Omental fat pad (tissue), 4 donors: Measurements from ENCODE around the gene SLC24A4. TPM values are rescaled to one million over a fixed set of nuclear protein-coding genes. Genes with fewer than 3 reads are reported as not detected.
"Not testable (repeated sequence)": the region's sequence is repeated elsewhere in the genome, so short reads cannot be mapped to it uniquely, and the experiment has no call there.

Experiments used
- ATAC-seq: fragments of 150-250 bp; one replicate; pipeline ENCODE4 v1.9.1; 2016; ENCODE audit warnings: mild to moderate bottlenecking, moderate library complexity; ENCODE audit not compliant: low FRiP score
- DNase-seq: peaks from one replicate; pipeline ENCODE4 v3.0.0-alpha.2; 2019; ENCODE audit warnings: low spot score
- total RNA-seq, 4 donors: library from RNA; depleted of rRNA; stranded (reverse); fragments of >200 nt; gene quantifications; one replicate each; pipeline ENCODE4 v1.1.0, GENCODE V29; 2016
- TF ChIP-seq, protein P1 (sequence below), 3 donors: fragments of 450-650 bp; IDR thresholded peaks; one replicate each; pipeline ENCODE4 v1.5.1; 2016 to 2017; ENCODE audit warnings: antibody characterized with exemption in 3 of 3, mild to moderate bottlenecking in 3 of 3, moderate library complexity in 2 of 3

Gene SLC24A4
- total RNA-seq, 4 donors from 2014 or later: 0.48 to 2.2 (median 0.79) TPM

DNA sequence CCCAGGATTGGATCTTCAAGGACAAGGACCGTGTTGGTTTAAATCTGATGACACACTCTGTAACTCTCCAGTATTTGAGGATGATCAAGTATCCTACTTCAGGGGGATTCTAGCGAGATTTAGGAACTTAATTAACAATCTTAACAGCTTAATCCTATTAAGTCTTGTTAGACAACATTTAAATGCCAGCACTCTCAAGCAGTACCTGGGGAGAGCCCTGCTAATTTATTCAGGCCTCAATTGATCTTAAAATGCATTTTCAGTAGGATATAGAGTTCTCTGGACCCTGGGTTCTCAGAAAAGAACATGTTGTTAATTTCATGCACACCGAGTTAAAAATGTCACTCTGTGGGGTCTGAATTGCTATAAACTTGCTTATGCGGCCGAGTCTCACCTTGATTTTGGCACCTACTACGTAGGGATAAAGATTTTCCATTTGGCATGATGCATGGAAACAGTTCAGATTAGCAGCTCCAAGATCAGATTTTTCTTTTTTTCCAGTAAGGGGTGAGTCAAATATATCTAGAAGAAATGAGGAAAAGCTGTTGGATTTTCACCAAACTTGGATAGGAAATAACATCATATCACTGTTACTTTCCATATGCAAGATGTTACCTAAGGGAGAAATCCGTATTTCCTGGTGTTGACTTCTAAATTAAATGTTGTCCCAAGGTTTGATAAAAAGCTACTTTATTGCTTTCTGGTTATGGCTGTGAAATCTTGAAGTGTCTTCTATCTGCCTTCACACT, 76.1 kb downstream of the SLC24A4 start:
- no peak for DNase-seq
- no peak for ATAC-seq
- TF ChIP-seq, protein P1, sequence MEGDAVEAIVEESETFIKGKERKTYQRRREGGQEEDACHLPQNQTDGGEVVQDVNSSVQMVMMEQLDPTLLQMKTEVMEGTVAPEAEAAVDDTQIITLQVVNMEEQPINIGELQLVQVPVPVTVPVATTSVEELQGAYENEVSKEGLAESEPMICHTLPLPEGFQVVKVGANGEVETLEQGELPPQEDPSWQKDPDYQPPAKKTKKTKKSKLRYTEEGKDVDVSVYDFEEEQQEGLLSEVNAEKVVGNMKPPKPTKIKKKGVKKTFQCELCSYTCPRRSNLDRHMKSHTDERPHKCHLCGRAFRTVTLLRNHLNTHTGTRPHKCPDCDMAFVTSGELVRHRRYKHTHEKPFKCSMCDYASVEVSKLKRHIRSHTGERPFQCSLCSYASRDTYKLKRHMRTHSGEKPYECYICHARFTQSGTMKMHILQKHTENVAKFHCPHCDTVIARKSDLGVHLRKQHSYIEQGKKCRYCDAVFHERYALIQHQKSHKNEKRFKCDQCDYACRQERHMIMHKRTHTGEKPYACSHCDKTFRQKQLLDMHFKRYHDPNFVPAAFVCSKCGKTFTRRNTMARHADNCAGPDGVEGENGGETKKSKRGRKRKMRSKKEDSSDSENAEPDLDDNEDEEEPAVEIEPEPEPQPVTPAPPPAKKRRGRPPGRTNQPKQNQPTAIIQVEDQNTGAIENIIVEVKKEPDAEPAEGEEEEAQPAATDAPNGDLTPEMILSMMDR (IDR thresholded peaks at IDR 0.05): no peak

DNA sequence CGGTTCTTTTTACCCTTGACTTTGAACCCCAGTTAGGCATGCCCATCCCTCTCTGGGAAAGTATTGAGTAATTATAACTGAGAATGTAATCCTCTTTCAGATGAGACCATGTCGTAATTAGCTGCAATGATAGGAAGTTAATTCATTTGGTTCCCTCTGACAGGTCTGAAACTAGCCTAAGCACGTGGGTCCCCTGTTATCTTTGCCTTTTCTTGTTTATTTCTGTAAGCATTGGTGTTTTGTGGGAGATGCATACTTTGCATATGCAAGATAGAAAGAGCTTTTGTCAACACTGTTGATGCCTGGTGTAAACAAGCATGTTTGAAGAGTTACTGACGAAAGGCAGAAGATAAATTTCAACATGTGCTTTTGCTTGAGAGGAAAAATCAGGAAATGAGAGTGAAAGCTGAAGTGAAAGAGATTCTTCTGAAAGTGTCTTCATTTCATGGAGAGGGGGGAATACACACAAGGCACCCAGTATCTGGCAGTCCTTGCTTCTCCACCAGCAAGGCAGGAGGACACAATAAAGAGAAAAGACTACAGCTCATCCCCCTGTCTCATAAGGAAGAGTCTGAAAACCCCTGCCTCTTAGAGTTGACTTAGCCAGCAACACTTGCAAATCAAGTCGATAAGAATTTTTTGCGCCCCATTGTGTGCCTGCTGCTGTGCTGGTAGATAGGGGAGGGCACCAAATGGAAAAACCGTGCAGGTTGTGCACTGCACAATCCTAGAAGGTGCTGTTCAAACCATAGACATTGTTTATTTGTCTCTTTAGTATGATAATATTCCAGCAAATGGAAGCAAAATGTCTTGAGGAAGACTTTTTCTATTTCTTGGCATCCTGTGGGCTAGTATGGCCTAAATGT, 77.8 kb downstream of the SLC24A4 start:
- ATAC-seq: no peak
- no peak for DNase-seq
- TF ChIP-seq, protein P1 (IDR thresholded peaks at IDR 0.05): no peak

DNA sequence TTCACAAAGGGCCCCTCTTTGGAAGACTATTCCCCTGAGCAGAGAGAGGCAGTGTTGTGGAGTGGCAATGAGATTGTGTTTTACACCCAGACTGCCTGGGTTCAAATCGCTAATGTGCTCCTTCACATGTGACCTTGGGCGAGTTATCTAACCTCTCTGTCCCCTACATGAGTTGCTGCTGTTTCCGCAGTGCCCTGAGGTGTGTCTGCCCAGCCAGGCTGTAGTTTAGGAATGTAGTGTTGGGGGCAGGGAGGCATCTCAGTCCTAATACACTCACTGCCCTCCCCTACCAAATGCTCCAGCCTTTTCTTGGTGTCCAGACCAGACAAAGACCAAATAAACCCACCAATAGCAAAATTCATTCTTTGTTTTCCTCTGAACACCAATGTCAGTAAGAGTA, 78.6 kb downstream of the SLC24A4 start:
- ATAC-seq (no peak), DNase-seq (no peak)
- TF ChIP-seq, protein P1 (IDR thresholded peaks at IDR 0.05): no peak

DNA sequence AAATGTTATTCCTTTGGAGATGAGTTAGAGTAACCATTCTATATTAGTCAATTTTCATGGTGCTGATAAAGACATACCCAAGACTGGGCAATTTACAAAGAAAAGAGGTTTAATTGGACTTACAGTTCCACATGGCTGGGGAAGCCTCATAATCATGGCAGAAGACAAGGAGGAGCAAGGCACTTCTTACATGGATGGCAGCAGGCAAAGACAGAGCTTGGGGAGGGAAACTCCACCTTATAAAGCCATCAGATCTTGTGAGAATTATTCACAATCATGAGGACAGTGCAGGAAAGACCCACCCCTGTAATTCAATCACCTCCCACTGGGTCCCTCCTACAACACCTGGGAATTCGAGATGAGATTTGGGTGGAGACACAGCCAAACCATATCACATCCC, 79.5 kb downstream of the SLC24A4 start:
- not testable (repeated sequence) for ATAC-seq, DNase-seq

DNA sequence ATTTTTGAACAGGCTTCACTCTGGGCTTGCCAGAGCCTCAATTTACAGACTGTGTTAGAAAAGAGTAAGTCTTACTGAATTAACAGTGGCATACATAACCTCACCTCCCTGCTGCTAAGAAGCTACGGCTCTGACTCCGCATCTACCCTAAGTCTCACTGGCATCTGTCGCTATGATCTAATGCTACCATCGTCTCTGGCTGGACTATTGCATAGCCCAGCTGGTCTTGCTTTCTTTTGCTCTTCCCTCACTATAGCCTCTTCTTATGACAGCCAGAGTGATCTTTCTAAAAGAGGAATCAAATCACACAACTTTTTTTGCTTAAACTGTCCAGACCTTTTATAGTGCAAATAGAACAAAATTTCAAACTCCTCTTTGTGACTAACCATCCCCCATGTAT, 81.1 kb downstream of the SLC24A4 start:
- DNase-seq: no peak
- TF ChIP-seq, protein P1 (IDR thresholded peaks at IDR 0.05): no peak
- ATAC-seq: no peak

DNA sequence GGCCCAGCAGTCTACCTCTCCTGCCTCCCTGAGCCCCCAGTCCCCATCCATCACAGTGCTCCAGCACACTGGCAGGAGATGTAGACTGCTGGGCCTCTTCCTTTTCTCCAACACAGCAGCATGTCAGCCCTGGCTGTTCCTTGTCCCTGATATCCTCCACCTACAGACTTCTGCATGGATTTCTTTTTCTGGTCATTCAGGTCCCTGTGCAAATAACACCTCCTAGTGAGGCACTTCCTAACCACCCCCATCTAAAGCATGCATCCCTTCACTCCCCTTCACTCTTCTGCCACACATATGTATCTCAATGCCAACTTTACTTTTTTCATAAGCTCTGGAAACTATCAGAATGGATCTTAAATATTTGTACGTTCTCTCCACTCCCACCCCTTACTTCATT, 81.5 kb downstream of the SLC24A4 start:
- DNase-seq (no peak), ATAC-seq (no peak)
- TF ChIP-seq, protein P1 (IDR thresholded peaks at IDR 0.05): no peak

DNA sequence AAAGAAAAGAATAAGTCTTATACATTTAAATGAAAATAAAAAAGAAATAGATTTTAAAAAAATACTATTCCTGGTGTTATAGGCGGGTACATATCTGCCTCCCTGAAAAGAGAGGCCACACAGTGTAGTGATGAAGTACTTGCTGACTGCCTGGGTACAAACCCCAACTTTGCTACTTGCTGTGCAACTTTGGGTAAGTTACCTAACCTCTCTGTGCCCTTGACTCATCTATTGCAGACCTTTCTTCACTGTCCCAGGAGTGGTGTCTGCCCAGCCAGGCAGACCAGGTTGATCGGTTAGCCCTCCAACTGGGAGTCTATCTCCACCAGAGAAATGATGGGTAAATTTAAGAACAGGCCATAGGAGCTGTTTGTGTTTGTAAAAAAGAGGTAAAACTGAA, 82.0 kb downstream of the SLC24A4 start:
- TF ChIP-seq, protein P1 (IDR thresholded peaks at IDR 0.05): no peak
- no peak for DNase-seq
- no peak for ATAC-seq
